ENCODE measurements around the gene PPP2R3C.

- TF ChIP-seq CTCF (IDR thresholded peaks at IDR 0.05) (no peak), POLR2A (IDR thresholded peaks at IDR 0.05) (no peak), EP300 (IDR thresholded peaks at IDR 0.05) (no peak), POLR2AphosphoS5 (IDR thresholded peaks at IDR 0.05) (no peak)
These were observed 74.8 kb downstream of the PPP2R3C start for GRCh38 chr14:35046751-35047536.
